NAMALWA (cell line): Measurements from ENCODE around the gene RPS6KL1.

Source experiments
- DNase-seq: peaks from one replicate; pipeline ENCODE4 v3.0.0-alpha.2; 2015; ENCODE audit warnings: low spot score

Gene RPS6KL1

DNA sequence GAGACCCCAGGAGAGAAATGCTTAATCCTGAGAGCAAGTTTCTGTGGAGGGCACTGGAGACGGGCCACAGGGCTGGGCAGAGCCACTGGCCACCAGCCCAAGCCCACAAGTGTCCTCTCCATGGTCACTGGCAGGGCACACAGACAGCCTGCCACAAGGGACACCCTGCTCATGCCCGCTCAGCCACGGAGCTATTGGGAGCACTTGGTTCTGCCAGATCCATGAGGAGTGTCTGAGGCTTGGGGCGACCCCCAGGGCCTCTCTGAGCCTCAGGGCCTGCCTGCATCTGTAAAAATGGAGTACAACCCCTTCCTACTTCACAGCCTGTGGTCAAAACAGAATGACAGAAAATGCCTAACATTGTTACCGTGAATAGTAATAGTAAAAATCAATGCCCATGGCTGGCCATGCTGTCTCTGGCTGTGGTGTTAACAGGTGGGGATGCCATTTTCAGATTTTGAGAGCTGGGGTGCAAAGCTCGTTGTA is 29.2 kb upstream of the RPS6KL1 start:
- no peak for DNase-seq

DNA sequence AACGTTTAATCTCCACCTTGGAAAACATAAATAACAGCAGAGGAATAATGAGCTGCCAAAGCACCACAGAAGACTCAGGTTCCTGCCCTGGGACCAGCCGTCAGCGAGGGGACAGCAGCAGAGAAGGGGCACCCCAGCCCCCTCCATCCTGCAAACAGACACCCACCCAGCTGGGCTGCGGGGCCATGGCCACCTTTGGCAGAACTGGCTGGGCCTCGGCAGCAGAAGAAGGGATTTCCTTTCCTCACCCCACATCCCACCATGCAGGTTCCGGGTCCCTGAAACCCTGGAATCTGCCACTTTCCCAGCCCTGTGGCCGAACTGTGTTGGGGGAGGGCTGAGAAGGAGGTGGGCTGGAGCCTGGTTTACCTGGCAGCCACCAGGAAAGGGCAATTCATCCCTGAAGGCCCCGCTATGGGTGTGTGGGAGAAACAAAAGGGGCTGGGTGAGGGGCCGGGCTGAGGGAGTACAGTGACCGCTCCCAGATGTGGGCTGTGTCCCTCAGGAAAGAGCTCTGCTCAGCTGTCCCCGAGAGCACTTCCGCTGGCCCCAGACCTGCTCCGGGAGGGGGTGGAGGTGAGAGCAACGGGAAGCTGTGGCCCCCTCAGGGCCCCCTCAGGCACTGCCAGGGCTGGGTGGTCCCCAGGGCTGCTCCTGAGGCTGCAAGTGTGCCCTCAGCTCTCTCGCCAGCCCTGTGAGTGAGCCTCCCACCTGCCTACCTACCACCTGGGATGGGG is 28.6 kb upstream of the RPS6KL1 start:
- DNase-seq: no peak

DNA sequence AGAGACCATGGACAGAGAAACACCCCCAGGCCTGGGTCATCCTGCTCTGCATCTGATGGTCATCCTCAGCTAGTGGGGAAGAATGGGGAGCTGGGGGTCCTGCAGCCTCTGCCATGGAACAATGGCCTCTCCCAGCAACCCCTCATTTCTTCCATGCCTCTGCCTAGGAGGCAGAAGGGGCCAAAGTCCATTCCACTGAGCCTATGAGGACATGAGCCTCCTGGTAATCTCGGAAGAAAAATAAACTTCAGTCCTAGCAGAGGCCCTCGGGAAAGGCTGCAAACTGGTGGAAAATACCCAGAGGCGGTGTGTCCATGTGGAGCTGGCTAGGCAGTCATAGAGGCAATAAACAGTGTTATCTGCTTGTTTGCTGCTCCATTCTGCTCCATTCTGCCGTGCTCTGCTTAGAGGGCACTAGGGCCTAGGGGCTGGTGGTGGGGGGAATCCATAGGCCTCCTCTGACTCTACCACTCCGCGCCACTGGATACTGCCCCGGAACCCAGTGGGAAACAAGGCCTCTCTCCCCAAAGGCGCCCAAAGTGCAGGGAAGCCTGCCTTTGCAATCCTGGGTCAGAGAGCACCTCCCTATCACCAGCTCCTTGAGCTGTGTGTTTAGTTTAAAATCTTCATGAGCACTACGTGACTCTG is 27.9 kb upstream of the RPS6KL1 start:
- DNase-seq: no peak

DNA sequence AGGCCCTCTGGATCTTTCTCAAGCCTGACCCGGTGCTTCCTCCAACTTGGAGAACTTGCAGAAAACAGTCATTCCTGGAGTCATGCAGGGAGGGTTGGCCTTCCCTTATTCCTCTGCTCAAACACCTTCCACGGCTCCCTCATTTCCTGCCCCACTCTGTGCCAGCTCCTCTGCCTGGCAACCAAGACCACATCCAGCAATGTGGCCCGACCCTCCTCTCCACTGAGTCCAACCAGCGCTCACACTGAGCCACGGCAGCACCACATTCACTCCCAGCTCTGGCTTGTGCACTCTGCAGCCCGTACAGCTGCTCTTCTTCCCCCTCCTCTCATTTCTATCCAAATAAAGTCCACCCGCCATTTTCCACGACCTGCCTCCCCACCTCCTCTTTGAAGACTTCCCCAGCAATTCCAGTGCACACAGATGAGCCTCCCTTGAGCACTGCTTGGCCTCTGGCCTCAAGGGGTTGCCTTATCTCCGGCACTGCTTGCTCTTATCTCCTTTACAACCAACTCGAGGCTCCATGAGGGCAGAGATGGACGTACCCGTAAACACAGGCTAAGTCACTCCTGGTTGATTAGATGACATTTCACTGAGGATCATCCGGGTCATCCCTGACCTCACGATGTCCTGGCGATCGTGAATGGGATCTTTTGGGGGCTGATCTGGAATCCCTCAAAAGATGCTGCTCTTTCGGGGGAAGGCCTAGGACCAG is 27.0 kb upstream of the RPS6KL1 start:
- no peak for DNase-seq

DNA sequence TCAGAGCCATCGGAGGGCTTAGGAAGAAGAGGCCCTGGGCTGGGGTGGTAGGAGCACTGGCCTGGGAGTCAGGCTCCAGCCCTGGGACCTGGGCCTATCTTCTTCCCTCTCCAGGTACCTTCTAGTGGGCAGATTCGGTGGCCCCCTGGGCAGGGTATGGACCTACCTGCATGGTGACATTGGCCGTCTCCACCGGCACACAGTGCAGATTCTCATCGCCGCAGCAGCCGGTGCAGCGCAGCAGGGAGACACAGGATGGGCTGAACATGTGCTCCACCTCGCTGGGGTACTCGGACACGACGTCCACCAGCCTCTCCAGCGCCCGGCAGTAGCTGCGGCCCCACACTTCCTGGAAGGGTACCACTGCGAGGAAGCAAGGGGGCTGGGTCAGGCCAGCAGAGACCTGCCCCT is 26.1 kb upstream of the RPS6KL1 start:
- no peak for DNase-seq

DNA sequence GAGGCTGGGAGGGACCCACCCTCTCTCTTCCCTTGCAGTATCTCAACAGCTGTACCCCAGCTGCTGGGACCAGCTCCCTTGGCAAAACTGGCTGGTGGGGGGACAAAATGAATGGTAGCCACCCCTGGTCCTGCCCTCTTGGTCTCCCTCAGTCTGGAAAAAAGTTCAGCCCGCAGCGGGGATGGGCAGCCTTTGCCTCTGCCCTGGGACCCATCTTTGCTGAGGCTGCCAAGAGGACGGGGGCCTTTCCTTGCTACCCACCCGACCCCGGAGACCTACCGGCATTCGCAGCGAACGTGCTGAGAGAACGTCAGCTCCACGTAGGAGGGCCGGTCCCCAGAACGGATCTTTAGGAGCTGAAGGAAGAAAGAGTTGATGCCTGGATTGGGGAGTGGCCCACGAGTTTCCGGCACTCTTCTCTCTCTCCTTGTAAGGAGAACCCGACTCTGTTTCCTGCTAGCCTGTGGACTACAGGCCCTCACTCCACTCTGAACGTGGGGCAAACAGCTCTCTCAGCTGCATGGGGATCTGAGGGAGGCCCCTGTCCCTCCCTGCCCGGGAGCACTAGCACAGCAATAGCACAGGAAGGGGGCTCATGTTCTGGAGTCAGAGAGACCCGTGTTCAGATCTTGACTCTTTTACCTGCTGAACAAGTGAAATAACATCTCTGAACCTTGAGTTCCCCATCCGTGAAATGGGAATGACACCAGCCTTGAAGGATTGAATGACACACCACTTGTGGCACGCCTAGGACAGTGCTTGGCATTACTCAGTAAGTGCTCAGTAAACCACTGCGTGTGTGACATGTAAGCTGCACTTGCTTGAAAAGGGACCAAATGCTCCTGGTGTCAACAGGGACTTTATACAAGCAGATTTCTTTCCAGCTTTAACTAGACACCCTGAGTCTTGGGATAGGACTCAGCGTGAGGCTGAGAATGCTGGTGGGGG is 25.4 kb upstream of the RPS6KL1 start:
- no peak for DNase-seq

DNA sequence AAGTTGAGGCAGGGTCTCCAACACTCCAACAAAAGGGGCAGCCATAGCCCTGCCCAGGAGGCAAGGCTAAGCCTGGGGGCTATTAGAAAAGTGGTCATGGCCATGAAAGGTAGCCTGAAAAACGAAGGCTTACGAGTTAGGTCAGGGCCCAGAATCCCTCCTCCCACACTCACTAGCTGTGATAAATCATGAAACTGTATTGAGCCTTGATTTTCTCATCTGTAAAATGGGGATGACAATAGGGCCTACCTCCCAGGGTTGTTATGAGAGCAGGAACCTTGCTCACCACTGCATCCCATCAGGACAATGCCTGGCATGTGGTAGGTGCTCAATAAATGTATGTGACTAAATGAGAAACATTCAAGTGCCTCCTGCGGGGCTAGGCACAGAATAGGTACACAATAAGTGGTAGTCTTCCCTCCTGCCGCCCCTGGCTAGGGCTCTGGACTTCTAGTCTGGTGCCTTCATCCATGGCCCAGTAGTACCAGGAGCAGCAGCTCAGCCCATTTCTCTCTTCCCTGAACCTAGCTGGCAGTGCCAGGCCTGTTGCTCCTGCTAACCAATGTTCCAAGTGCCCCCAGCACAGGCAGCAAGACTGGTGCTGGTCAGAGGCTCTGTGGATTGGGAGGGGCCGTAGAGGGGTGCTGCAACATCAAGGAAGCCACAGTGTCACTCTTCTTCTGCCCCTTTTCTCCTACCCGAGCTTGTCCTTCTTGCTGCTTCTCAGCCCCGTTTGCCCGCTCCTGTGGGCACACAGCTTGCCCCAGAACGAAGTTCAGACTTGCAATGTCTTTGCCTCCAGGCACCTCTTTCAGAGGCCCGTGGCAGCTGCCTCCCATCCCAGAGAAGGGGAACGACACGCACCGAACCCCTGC is 24.5 kb upstream of the RPS6KL1 start:
- no peak for DNase-seq

DNA sequence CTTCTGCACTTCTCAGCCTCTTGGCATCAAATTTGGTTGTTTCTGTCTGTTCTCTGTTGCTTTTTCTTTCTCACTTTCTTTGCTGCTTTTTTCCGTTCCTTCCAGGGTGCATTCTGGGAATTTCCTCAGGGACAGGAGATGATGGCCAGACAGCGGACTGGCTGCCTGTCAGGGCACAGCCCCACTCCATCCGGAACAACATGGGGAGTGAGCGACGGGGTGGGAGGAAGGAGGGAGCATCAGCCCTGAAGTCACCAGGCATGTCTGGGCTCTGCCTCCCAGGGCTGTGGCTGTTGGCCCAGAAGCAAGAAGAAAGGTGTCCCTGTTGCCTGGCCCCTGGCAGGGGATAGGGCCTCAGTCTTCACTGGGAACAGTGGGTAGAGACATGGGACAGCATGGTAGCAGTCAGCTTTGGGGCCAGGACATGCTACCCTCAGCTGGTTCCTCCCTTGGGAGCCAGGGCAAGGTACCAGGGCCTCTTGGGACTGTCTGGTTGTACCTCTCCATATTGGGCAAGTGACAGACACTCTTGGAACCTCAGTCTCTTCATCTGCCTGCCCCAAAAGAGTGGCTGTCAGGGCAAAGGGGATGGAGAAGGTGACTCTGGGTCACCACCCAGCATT is 23.7 kb upstream of the RPS6KL1 start:
- DNase-seq: no peak

DNA sequence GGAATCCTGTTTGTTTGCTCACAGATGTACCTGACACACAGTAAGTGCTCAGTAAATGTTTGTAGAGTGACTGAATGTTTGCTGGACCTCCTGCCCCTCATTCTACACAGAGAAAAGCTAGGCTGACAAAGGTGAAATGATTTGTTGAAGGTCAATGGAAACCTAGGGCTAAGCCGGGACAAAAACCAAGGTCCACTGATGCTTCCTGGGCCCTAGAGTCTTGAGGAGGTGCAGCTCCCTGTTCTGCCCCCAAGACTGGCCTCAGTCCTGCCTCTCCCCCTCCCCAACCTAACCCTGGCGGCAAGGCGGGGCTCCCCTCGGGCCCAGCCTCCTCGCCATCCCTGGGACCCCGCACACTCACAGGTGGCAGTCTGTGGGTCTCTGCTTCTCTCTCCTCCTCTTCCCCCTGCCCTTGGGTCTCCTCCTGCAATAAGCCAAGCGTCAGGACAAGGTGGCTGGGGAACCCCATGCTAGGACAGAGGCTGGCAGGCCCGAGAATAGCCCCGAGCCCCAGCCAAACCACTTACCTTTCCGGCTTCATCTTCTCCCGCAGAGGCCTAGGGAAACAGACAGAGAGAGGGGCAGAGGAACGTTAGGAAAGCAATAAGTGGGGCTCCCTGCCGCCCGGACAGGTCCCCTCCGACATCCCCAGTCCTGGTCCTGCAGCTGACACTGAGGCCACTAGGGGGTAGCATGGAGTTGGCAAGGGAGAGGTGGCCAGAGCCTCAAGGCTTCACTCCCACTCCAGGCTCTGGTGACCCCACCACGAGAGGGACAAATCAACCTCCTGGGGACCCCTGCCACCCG is 23.0 kb upstream of the RPS6KL1 start:
- DNase-seq: peak; percentile 73

DNA sequence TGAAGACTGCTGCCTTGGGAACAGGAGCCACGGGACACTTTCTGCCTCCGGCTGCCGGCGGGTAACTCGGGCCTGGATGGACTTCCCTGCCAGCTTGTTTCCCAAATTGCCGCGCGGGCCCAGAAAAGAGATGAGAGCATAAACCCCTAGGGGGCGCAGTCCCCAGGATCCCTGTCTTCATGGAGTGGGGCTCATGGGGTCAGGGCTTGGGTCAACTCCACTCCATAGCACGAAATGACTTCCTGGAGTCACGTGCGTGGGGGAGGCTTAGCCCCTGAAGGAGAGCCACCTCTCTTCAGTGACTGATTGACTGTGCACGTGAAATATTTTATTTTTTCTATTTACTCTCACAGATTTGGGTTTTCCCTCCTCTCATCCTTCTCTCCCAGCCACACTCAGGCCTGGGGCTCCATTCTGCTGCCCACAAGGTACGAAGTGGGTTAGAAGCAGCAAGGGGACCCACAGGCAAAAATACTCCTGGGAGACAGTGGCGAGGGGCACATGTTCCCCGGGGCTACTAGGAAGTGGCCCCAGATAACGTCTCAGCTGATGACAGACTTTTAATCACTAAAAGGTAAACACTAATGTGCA is 22.3 kb upstream of the RPS6KL1 start:
- DNase-seq: peak; percentile 20

DNA sequence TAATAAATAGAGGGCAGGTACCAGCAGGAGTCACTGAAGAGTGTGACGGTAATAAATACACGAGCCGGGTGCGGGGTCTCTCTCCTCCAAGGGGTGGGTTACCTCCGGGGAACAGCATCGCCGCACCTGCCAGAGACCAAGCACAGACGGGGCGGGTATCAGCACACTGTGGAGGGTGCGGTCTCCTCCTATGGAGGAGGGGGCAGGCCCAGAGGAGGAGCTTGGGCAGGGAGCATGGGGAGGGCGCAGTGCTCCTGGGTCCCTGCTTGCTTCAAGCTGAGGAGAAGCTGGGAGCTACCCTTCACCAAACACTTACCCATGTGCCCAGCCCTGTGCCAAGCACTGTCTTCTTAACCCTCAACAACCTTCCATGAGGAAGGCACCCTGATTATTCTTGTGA is 19.5 kb upstream of the RPS6KL1 start:
- DNase-seq: peak; percentile 20

DNA sequence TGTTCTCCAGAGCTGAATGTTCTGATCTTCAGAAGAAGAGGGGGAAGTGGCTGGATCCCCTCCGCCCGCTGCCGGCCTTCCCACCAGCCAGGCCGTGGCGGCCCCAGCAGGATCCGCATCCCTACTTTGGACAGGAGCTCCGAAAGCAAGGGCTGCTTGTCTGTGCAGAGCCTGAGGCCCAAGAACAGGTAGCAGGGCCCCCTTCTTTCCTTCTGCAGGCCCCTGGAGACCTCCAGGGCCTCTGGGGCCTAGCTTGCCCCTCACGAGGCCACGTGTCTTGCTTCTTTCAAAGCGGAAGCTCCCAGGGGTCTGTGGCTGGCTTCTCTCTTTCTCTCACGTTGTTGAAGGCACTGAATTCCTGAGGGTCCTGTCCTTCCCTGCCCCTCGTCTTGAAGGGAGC is 19.1 kb upstream of the RPS6KL1 start:
- DNase-seq: peak; percentile 33

DNA sequence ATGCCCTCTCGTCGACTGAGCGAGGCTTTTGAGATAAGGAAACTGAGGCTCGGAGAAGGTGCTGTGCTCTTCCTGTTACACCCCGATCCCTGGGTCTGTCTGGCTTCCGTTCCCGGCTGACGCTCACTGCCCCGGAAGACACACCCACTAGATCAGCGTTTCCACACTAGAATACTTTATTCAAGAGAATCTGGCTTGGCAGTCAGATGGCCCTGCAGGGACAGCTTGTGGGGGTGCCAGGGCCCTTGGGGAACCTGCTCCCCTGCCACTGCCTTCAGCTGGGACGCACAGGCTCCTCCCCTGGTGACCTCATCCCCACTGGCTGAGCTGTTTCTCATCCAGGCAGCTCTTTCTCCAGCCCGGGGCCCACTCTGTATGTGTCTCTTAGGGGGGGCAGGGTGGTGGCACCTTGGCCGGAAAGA is 18.6 kb upstream of the RPS6KL1 start:
- DNase-seq: peak; percentile 26

DNA sequence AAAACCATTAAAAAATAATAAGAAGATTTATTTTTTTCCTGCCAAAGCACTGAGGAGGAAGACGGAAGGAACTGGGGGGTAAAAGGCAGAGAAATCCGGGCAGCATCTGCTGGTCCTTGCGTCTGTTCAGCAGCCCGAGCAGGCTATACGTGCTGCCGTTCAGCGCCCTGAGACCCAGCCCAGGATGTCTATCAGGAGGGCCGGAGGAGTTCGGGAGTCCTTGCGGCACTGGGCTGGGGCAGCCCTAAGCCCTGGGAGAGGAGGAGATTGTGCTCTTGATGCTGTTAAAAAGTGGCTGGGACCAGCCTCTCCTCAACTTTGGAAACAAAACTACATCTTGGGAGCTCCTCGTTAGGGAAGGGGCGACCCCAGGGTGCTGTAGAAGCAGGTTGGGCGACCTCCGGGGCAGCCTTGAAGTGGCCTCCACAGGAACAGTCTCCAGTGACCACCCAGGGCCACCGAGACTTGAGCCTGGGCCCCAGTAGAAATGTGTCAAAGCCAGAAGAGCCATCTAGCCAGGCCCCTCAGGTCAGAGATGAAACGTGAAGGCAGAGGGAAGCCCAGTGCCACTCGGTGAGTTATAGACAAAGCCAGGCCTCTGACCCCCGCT is 18.0 kb upstream of the RPS6KL1 start:
- DNase-seq: no peak

DNA sequence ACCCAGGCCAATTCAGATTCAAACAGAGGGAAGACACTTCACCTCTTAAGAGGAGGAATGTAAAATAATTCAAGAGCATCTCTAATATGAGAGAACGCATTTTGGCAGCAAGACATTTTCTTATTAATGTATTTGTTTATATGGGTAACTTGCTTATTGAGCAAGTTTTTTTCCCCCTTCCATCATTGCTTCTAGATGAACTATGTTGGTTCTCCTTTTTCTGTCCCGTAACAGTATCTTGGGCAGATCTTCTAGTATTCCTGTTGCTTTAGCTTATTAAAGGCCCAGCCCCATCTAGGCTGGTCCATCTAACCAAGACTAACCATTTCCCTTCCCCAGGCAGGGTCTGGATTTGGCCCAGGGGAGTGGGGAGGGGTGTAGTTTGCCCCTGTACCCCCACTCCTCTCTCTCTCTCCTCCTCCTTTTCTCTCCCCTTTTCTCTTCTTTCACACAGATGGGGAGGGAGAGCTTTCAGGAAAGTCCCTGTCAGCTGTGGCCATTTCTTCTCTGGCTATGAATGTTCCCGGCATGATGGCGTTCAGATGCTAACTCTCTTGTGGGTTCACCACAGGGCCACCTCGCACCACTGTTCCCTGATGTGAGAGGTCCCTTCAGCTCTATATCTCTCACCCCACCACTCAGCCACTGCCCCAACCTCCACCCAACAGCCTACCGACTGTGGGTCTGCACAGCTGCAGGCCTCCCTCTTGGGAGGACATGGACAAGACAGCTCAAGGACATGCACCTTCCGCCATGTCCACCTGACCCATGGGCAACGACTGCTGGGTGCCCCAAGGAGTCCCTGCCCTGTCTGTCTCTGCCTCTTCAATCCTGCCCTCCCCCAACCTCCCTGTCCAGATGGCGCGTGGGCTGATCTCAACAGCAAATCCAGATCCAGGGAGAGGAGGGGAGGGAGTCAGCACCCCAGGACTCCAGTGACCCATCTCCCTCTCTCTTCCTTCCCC is 15.8 kb upstream of the RPS6KL1 start:
- DNase-seq: no peak

DNA sequence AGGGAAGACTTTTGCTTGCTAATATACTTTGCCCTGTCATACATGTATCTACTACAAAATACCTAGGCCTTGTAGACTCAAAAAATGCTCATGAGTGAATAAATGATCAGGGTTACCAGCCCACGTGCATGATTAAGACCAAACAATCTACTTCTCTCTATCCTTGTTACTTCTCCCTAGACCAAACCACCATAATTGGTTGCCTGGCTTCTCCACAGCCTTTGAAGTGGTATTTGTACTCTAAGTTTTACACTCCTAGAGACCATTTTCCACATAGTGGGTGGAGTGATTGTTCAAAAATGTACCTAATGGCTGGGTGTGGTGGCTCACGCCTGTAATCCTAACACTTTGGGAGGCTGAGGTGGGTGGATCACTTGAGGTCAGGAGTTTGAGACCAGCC is 14.1 kb upstream of the RPS6KL1 start:
- no peak for DNase-seq

DNA sequence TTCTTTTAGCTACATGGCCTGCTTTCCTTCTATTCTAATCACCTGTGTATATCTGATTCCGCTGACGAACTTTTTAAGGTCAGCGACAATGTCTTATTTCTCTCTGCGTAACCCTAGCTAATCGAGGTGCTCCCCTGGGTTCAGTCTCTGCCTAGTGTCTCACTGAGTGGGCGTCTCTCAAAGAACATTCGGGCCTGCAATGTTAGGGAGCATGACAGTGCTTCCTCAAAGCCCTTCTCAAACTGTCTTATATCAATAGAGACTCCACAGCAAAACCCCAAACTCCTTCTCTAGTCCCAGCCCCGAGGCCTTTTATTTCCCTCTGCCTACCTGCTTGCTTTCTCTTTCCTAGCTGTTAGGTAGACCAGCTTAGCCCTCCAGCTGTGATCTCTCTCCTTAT is 13.7 kb upstream of the RPS6KL1 start:
- no peak for DNase-seq

DNA sequence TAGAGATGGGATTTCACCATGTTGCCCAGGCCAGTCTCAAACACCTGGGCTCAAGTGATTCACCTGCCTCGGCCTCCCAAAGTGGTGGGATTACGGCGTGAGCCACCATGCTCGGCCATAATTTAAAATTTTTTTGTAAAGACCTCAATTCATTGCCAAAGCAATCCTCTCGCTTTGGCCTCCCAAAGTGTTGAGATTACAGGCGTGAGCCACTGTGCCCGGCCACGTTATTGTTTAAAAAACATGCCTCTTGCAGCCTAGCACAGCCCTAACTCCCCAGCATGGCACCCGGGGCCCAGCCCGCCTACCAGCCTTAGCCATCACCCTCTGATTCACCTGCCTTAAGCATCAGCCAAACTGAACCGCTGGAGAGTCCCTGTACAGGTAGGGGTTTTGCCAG is 13.1 kb upstream of the RPS6KL1 start:
- no peak for DNase-seq
